ENCODE measurements around the gene ZNF790. TPM values are rescaled to one million over a fixed set of nuclear protein-coding genes. Genes with fewer than 3 reads are reported as not detected.

Gene ZNF790
- total RNA-seq, 1 donor from 2014 or later, result 4.1 TPM

- DNase-seq (ENCODE audit: extremely low read depth, low read depth, low spot score), result peak; percentile 84
These were observed 65.6 kb downstream of the ZNF790 start, which contains the start of gene ZNF850 for GRCh38 chr19:36772311-36773222. ZNF850 (minus strand) TSS chr19:36772807; CDS start chr19:36762606, 10,201 bp downstream.

GRCh38 chr19:36771261-36772231, 66.6 kb downstream of the ZNF790 start:
- DNase-seq (ENCODE audit: extremely low read depth, low read depth, low spot score), result peak; percentile 82

Other genes with a start within 250 kb of the ZNF790 start
- 6.0 and 8.5 TPM in 2 replicates for gene ZNF382, start 233.1 kb downstream of the ZNF790 start, total RNA-seq
- gene ZNF461, start 171.6 kb downstream of the ZNF790 start, total RNA-seq, result 5.4 and 12.4 TPM in 2 replicates
- gene ZNF567, start 150.8 kb downstream of the ZNF790 start, total RNA-seq, result 4.4 and 11.0 TPM in 2 replicates
- 1.6 and 2.3 TPM in 2 replicates for gene ZNF850, start 65.6 kb downstream of the ZNF790 start, total RNA-seq
- gene ZNF345, start 12.5 kb upstream of the ZNF790 start, total RNA-seq, result 1.2 and 2.8 TPM in 2 replicates
- gene ZNF829, start 77.9 kb upstream of the ZNF790 start, total RNA-seq, result 1.5 and 1.9 TPM in 2 replicates
- gene ZNF568, start 77.9 kb upstream of the ZNF790 start, total RNA-seq, result 5.3 and 12.0 TPM in 2 replicates
- 4.3 and 7.5 TPM in 2 replicates for gene ZNF420, start 240.0 kb upstream of the ZNF790 start, total RNA-seq

Data from glomerular endothelial cell (primary cell).